GM21360 (cell line): Measurements from ENCODE around the gene FAM135A.
"Not testable (repeated sequence)": the region's sequence is repeated elsewhere in the genome, so short reads cannot be mapped to it uniquely, and the experiment has no call there.

Experiments
- ATAC-seq: cut with Tn5 transposase; IDR thresholded peaks from one replicate; pipeline ENCODE4 v1.9.1; 2021; ENCODE audit warnings: mild to moderate bottlenecking, moderate library complexity; ENCODE audit not compliant: unreplicated experiment

FAM135A gene

DNA sequence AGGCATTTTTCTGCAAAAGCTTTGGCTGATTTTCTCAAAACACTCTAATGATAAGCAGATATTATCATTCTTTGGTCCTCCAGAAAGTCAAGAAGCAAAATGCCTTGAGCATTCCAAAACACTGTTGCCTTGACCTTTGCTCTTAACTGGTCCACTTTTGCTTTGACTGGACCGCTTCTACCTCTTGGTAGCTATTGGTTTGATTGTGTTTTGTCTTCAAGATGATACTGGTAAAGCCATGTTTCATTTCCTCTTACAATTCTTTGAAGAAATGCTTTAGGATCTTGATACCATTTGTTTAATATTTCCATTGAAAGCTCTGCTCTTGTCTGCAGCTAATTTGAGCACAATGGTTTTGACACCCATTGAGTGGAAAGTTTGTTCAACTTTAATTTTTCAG, 117.8 kb downstream of the FAM135A start:
- ATAC-seq: no peak

DNA sequence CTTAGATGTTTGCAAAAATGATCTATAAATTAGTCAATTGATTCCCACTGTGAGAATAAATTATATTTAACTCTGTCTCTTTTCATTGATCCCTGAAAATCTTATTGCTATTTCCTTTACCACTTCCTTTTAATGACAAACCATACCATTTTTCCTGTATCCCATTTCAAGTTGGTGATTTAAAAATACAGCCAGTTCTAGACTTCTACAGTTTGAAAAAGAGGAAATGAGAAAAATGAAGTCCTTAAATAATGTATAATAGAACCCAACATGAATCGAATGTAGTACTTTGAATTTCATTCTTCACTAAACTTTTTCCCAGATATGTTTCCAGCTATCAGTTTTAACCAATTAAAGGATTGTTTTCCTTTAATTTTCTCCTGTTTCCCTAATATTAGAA, 124.0 kb downstream of the FAM135A start:
- no peak for ATAC-seq

- peak; percentile 81 for ATAC-seq
Measured at GRCh38 chr6:70538376-70538775, 125.1 kb downstream of the FAM135A start.

- no peak for ATAC-seq
Measured at GRCh38 chr6:70547313-70547712, 134.0 kb downstream of the FAM135A start.

DNA sequence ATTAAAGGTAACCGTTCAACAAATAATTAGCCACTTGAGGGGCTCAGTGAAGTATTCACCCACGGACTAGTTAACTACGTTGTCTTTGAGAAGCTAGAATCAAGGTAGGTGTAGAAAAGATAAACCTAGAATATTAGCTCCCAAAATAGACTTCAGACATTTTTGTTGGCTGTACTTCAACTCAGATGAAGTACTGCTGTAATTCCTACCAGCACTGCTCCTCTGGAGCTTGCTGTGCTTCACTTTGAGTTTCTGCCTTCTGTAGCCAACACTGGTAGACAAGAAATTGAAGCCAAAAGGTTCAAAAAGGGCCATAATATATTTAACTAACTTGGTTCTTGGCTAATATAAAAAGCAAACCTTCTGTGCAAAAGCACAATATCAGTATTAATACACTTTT, 134.6 kb downstream of the FAM135A start:
- ATAC-seq: no peak

- no peak for ATAC-seq
Measured at GRCh38 chr6:70549327-70549726, 136.0 kb downstream of the FAM135A start.

GRCh38 chr6:70551566-70551965, 138.3 kb downstream of the FAM135A start:
- ATAC-seq: no peak

DNA sequence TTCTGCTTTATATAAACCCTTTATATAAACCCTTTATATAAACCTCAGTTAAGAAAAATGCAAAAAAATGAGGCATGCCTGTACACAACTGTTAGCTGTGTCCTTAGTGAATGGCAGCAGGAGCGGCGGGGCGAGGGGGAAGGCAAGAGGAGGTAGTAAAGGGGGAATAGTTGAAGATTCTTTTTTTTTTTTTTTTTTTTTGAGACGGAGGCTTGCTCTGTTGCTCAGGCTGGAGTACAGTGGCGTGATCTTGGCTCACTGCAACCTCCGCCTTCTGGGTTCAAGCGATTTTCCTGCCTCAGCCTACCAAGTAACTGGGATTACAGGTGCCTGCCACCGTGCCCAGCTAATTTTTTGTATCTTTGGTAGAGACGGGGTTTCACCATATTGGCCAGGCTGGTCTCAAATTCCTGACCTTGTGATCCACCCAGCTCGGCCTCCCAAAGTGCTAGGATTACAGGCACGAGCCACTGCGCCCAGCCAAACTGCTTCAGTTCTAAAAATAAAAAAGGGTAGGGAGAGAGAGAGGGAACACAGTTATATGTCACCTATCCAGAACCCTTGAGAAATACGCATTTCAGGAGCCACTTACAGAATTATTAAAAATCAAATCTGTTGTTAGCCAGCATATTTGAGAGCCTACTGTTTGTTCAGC, 139.1 kb downstream of the FAM135A start:
- not testable (repeated sequence) for ATAC-seq

DNA sequence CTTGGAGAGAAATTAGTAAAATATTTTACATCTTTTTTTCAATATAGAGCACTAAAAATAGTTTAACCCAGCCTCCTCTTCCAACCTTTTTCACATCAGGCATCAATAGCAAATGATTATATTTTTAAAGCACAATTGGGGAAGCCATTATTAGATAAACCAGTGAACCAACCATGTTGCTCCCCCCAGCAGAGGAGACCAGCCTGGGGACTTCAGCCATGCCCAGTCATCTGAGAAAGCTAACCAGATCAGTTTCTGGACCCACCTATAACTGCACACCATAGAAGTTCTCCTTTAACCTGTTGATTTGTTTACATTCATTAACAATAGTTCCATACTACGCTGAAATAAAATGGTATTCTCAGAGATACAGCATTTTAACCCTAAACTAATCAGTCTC, 139.7 kb downstream of the FAM135A start:
- no peak for ATAC-seq

DNA sequence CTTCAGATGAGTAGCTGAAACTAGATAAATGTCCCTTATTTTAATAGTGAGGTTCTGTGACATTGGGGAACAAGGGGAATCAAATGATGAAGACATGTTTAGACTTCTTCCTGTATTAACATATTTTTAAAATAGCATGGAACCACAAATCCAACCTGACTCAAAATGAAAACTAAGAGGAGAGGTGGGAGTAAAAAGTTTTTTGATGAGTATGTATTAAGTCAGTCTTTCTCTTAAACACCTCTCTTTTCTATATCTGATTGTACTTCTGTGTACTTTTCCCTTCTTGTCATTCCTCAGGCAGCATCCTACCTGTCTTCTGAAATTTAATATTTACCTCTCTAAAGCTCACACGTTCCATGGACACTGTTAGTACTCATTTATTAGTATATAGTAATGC, 144.7 kb downstream of the FAM135A start:
- ATAC-seq: no peak

DNA sequence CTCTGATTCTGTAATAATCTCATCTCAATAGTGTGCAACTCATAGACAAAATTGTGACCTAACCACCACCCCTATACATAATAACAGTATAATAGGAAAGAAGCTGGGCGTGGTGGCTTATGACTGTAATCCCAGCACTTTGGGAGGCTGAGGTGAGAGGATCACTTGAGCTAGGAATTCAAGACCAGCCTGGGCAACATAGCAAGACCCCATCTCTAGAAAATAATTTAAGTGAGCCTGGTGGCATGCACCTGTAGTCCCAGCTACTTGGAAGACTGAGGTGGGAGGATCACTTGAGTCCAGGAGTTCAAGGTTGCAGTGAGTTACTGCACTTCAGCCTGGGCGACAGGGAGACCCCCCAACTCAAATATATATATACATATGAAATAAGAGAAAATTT, 149.1 kb downstream of the FAM135A start:
- ATAC-seq: not testable (repeated sequence)

DNA sequence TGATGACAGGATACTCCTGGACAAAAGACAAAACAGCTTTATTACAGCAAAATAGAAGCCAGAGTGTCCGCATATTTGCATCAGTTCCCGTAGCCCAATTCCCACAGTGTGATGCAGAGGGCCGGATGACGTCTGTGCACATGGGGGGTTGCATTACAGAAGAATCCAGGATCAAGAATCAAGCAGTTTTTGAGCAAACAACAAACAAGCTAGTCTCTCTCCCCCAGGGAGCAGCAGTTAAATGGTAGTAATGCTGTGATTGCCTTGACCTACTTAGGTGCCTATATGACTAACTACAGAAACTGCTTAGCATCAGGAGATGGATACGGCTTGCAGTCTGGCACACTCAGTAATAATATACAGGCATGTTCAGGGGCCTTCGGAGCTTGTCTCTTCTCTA, 150.2 kb downstream of the FAM135A start:
- ATAC-seq: no peak

DNA sequence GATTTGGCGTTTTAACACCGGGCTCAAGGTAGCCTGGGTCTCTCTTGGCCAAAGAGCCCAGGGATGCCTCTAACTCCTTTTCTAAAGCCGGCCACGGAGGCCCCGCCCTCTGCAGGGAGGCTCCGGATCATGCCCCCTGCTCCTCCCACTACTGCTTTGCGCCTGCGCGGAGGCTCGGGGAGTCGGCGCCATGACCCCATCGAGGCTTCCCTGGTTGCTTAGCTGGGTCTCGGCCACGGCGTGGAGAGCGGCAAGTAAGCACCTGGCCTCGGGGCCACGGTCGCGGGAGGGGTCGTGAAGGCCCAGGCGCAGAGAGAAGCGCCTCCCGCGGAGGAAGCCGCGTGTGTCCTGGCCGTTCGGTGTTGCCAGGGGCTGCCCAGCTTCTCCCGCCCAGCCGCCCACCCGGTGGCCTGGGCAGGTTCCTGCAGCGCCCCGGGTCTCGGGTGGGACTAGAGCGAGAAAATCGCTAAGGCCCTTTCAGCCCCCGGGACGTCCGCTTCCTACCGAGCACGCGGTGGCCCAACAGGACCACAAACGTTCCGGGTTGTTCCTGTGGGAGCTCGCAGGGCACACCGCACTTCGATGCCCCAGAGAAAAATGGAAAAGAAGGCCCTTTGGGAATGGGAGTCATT, 153.6 kb downstream of the FAM135A start, which contains the start of gene SDHAF4:
TSS of gene SDHAF4 (plus strand) at position 180 of the 632 bp plus-strand sequence. CDS start at position 191, 11 bp downstream.
- ATAC-seq: peak; percentile 99

GRCh38 chr6:70574643-70575042, 161.3 kb downstream of the FAM135A start:
- no peak for ATAC-seq

DNA sequence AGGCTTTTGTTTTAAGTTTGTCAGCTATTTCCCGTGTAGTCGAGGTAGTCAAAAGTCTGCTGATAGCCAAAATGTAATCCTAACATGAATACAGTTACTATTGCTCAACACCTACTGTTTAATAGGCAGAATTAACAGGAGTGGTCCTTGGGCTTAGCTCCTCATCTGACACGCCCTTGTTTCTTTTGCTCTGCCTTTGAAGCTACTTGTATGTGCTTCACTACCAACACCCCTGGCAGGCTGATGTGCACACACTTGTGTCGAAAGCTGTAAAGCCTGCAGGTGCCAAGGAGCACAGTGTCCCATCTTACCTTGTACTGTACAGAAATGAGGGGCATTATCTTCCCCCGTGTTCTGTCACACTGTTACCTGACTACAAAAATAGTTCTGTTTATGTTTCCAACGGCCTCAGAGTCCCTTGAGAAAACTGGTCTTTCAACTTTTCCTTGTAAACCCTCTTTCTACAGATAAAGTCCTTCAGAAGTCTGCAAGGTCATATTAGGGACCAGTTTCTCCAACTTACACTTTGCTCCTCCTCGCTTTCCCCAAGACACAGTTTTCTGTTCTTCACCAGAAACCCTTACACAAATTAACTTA, 162.7 kb downstream of the FAM135A start:
- ATAC-seq: no peak

- peak; percentile 94 for ATAC-seq
Measured at GRCh38 chr6:70586114-70586513, 172.8 kb downstream of the FAM135A start.

GRCh38 chr6:70590400-70590799, 177.1 kb downstream of the FAM135A start:
- ATAC-seq: no peak

DNA sequence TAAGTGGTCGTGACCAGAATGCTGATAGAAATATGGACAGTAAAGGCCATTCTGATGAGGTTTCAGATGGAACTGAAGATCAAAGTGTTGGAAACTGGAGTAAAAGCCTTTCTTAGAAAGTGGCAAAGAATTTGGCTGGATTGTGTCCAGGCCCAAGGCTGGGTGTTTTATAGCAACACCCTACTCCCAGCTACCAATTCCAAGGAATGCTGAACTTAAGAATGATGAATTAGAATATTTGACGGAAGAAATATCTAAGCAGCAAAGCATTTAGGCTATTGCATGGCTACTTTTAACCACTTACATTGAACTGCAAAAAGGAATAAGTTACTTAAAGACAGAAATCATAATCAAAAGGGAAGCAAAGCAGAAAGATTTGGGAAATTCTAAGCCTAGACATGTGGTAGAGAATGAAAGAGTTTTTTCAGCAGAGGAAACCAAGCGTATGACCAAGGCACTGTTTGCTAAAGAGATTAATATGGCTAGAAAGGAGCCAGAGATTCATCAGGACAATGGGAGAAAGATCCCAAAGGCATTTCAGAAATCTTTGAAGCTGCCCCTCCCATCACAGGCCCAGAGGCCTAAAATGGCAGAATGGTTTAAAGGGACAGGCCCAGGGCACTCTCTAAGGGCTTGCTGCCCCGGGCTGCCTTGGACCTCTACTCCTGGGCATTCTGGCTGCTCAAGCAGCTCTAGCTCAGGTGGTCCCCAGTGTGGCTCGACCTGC, 179.2 kb downstream of the FAM135A start:
- ATAC-seq: no peak

DNA sequence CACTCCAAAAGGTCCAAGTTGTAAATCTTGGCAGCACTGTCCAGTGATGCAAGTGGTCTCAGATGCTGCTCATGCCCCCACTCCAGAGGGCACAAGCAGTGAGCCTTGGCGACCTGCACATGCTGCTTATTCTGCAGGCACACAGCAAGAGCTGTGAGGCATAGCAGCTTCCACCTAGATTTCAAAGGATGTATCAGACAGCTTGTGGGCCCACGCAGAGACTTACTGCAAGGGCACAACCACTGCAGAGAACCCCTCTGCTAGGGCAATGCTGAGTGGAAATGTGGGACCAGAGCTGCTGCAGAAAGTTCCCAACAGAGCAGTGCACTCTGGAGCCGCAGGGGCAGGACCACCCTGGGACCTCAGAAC, 179.8 kb downstream of the FAM135A start:
- no peak for ATAC-seq

DNA sequence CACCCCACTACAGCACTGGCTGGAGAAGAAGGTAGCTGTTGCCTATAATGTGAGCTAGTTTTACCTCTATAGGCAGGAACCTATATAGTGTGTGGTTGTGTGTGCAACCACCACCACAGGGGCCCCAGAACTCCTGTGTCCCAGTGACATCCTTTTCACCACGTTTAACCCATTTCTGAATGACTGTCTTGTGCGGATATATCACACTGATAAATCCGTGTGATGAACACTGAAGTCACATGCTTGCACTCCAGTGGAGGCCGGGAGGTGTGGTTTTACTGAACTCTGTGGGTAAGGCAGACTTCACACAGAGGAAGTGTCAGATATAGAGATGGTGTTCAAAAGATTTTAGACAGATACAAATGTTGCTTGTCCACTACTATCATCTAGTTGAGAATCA, 185.9 kb downstream of the FAM135A start:
- no peak for ATAC-seq

DNA sequence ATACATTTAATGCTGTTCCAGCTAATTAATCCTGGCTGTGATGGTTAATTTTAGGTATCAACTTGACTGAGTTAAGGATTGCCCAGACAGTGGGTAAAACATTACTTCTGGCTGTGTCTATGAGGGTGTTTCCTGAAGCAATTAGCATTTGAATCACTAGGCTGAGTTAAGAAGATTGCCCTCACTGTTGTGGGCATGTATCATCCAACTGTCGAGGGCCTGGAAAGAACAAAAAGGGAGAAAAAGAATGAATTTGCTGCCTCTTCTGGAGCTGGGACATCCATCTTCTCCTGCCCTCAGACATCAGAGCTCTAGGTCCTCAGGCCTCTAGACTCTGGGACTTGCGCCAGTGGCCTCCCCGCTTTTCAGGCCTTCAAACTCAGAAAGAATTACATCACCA, 187.7 kb downstream of the FAM135A start:
- ATAC-seq: no peak

- ATAC-seq: no peak
Measured at GRCh38 chr6:70604254-70604653, 190.9 kb downstream of the FAM135A start.
